Measurements from ENCODE around the gene POLR3B.
"Not testable (repeated sequence)": the region's sequence is repeated elsewhere in the genome, so short reads cannot be mapped to it uniquely, and the experiment has no call there.

The POLR3B gene

GRCh38 chr12:106343214-106343528 lies 14.4 kb upstream of the POLR3B start:
- FAIRE-seq = no peak

DNA sequence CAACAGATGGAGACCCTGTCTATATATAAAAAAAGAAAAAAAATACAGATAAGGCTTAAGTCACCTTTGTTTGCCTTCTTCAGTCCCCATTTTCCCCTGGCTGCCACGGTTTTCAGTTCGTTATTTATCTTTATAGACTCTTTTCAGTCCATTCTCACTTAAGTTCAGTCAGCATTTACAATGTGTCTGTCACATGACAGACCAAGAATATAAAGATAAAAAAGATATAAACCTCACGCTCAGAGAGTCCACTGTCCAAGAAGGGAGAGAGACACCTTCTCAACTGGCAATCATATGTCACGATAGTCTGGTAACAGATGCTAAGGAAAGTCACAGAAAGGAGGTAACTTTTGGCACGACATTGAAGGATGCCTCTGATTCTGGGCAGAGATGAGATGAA lies 13.4 kb upstream of the POLR3B start:
- no peak for FAIRE-seq

- FAIRE-seq = no peak
Observed at GRCh38 chr12:106345746-106346145, 11.8 kb upstream of the POLR3B start.

- FAIRE-seq = no peak
Observed at GRCh38 chr12:106348411-106348810, 9.1 kb upstream of the POLR3B start.

- FAIRE-seq = no peak
Observed at GRCh38 chr12:106353175-106353574, 4.4 kb upstream of the POLR3B start.

- FAIRE-seq = no peak
Observed at GRCh38 chr12:106358396-106359241, 1.1 kb downstream of the POLR3B start.

DNA sequence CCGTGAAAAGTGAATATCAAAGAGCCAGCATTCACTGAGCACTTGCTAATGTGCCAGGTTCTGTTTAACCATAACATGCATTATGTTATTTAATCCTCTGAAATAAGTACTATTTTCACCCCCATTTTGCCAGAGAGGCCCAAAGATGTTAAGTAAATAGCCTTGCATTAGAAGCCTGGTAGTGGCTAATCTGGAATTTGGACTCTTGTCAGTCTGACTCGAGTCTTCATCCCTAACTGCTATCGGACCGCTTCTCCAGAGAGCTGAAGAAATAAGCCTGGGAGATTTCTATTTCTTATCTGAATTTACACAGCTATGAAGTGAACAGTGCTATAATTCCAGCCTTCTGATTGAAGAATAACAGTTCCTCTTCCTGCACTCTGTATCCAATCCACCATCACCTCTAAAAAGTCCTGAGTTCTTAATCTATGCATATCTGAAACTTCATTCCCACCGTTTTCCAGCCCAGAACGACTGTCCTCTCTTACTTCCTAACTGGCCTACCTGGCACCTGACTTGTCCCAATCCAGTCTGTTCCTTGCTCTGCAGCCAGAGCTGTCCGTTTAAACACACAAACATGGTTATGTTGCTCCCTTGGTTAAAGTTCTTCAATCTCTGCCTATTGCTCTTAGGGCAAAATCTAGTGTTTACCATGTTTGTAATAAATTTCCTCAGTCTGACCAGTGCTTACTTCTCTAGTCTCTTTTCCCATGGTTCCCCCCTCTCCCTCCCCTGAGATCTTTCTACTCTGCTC lies 2.3 kb downstream of the POLR3B start:
- FAIRE-seq = no peak

DNA sequence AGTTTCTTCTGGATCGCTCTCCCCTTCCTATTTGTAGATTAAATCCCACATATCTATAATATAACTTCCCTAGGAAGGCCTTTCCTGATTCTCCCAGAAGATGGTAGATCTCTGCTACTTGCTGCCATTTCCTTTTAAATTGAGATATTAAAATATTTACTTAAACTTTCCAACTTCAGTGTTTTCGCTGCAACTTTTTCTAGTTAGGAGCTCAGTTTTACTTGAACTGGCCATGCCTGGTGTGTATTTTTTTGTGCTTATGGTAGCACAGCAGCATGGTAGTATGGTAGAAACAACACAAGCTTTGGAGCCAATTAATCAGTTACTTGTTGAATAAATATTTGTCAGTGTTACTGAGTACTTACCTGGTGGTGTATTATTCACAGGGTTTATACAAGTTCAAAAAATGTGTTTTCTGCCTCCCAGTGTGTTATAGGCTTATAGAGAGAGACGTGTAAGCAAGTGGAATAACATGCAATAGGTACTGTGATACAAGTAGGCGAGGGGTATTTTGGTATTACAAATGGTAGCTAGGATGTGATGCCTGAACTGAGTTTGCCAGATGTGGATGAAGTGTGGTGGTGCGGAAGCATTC lies 2.9 kb downstream of the POLR3B start:
- FAIRE-seq = no peak

- FAIRE-seq = no peak
Observed at GRCh38 chr12:106362971-106363370, 5.4 kb downstream of the POLR3B start.

DNA sequence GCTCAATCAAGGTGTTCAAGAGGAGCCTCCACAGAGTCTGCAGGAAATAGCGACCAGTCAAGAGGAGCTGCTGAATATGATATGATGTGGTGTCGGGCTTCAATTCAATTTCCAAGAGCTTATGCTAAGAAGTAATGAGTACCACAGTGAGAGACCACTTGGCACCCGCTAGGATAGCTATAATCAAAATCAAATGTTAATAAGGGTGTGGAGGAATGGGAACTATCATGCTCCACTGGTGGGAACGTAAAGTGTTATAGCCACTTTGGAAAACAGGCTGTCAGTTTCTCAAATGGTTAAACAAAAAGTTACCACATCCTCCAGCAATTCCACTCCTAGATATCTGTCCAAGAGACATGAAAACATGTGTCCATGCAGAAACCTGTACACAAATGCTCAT lies 6.7 kb downstream of the POLR3B start:
- no peak for FAIRE-seq

- no peak for FAIRE-seq
Observed at GRCh38 chr12:106369624-106370346, 12.2 kb downstream of the POLR3B start.

DNA sequence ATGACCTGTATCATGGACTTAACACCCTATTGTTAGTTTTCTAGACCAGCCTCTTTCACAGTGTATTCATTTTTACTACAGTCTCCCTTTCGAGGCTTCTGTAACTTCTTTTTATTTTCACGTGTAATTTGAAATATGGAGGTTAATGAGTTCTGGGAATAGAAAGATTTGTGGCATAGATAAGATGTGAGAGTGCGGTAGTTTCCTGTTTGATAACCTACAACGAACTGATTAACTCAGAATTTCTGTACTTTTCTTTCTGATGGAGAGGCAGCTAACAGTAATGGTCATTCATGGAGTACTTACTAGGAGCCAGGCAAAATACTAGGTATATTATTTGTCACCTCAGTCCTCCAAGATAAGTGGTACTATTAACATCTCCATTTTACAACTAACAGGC lies 21.2 kb downstream of the POLR3B start:
- no peak for FAIRE-seq

DNA sequence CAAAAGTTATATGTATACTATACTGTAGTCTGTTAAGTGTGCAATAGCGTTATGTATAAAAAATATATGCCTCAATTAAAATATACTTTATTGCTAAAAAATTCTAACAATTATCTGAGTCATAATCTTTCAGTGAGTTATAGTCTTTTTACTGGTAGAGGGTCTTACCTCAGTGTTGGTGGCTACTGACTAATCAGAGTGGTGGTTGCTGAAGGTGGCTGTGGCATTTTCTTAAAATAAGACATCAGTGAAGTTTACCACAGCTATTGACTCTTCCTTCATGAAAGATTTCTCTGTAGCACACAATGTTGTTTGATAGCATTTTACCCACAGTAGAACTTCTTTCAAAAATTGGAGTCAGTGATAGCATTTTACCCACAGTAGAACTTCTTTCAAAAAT lies 23.4 kb downstream of the POLR3B start:
- FAIRE-seq = no peak

DNA sequence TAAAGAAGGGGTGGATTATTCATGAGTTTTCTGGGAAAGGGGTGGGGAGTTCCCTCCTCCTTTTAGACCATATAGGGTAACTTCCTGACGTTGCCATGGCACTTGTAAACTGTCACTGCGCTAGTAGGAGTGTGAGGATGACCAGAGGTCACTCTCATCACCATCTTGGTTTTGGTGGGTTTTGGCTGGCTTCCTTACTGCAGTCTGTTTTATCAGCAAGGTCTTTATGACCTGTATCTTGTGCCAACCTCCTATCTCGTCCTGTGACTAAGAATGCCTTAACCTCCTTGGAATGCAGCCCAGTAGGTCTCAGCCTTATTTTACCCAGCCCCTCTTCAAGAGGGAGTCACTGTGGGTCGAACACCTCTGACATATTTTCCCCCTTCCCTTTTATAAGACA lies 24.3 kb downstream of the POLR3B start:
- not testable (repeated sequence) for FAIRE-seq

DNA sequence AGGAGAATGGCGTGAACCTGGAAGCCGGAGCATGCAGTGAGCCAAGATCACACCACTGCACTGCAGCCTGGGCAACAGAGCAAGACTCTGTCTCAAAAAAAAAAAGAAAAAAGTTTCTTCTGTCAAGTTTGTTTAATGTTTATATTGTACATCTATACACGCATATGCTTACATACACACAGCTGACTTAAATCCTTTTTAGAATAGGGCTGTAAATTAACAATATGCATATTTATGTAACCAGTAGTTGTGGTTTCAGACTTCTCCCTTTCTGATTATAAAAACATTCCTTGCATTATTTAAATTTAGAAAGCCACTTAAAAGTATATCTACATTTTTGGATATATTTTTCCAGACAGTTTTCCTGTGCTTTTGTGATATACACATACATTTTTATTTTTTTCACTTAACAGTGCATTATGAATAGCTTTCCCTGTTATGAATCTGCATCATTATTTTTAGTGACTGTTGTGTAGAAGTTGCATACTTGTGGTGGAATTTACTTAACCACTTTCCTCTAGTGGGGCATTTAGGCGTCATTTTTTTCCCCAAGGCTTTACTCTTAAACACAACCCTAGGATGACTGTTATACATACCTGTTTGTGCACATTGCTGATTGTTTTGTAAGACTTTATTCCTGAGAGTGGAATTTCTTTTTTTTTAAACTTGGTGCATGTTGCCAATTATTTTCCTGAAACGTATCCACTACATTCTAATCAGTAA lies 29.4 kb downstream of the POLR3B start:
- FAIRE-seq = no peak

DNA sequence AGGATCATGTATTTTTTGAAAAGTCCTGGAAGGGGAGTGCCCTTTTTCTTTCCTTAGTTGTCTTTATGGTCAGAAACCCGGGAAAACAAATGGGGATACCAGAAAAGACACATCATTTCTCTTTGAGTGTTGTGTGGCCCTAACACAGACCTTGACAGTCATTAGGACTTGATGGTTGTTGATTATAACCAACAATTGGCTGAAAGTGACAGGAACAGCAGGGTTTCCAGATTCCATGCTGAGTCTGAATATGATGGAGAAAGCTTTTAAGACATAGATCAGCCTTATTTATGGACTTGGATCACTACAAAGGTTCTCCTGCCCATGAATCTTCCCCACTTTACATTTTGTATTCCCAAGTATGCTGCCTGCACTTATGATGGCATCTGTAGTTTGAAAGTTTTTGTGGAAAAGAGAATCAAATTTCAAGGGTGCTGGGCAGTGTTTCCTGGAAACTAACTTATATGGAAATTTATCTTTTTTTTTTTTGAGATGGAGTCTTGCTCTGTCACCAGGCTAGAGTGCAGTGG lies 30.4 kb downstream of the POLR3B start:
- FAIRE-seq = no peak

DNA sequence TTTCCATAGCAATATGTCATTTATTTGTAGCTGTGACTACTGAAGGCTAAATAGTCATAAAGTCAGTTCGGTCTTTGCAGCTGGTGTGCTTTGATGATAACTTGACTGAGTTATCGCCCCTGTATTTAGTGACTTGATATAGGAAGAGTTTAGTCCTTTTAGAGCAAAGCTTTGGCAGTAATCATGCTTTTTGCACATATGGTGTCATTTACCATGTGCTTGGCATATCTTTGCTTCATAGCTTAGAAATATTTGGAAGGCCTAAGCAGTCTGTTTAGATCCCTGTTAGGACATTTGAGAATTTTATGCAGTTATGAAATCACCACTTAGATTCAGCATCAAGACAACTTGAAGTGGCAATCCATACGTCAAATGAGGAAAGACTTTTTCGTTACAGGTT lies 31.6 kb downstream of the POLR3B start:
- no peak for FAIRE-seq

DNA sequence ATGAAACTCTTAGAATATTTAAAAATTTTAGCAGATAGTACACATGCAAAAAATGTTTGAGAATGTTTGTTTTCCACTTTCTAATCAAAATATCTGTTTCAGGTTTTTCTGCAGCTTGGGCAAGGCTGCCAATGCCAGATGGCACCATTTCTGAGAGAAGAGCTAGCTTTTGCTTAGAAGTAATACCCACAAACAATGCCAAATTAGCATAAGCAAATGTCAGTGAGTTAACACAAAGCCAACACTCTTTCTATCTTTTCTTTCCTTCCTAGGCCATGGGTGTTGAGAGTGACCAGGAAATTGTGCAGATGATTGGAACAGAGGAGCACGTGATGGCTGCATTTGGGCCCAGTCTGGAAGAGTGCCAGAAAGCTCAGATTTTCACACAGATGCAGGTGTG lies 35.2 kb downstream of the POLR3B start:
- FAIRE-seq = no peak

DNA sequence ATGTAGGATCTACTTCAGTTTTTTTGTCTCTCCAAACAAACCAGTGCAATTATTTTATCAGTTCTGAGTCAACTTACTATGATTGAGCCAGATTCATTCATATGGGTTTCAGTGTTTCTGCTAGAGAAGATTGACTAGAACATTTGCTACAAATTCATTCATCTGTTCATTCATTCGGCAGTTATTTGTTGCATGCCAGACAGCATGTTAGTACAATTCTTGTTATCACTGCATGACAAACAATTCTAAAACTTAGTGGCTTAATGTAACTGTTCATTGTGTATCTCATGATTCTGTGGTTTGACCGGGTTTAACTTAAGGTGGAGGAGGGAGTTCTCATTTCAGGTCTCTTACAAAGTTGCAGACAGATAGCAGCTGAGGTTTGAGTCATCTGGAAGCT lies 52.3 kb downstream of the POLR3B start:
- FAIRE-seq = no peak

- FAIRE-seq = no peak
Observed at GRCh38 chr12:106412563-106412962, 55.0 kb downstream of the POLR3B start.

GRCh38 chr12:106415134-106415533 lies 57.6 kb downstream of the POLR3B start:
- no peak for FAIRE-seq

GRCh38 chr12:106416273-106416672 lies 58.7 kb downstream of the POLR3B start:
- FAIRE-seq = no peak
